Suprapubic skin (tissue), 4 donors: ENCODE results near the gene FAM171A1. TPM values are rescaled to one million over a fixed set of nuclear protein-coding genes. Genes with fewer than 3 reads are reported as not detected.

Source experiments
- DNase-seq, 2 donors: peaks; one replicate each; pipeline ENCODE4 v3.0.0-alpha.2; 2019; ENCODE audit warnings: low spot score in 2 of 2
- H3K27ac ChIP-seq: fragments of 200-600 bp; sonication (generic); one replicate; pipeline ENCODE4 v1.5.1; 2019
- H3K27me3 ChIP-seq: fragments of 200-600 bp; sonication (generic); one replicate; pipeline ENCODE4 v1.5.1; 2019
- H3K36me3 ChIP-seq: fragments of 200-600 bp; sonication (generic); one replicate; pipeline ENCODE4 v1.5.1; 2019
- H3K4me1 ChIP-seq: fragments of 200-600 bp; sonication (generic); one replicate; pipeline ENCODE4 v1.5.1; 2019
- H3K4me3 ChIP-seq: fragments of 200-600 bp; sonication (generic); one replicate; pipeline ENCODE4 v1.5.1; 2019; ENCODE audit warnings: mild to moderate bottlenecking
- H3K9me3 ChIP-seq: fragments of 200-600 bp; sonication (generic); one replicate; pipeline ENCODE4 v1.5.1; 2019
- EP300 ChIP-seq: sonication (generic); formaldehyde crosslinking; IDR thresholded peaks from one replicate; pipeline ENCODE4 v1.6.1; 2017; ENCODE audit warnings: antibody characterized with exemption
- POLR2A ChIP-seq, 2 donors: fragments of 450-650 bp; IDR thresholded peaks; one replicate each; pipeline ENCODE4 v1.6.1; 2017; ENCODE audit warnings: antibody characterized with exemption in 2 of 2, mild to moderate bottlenecking in 2 of 2, moderate library complexity in 2 of 2
- POLR2AphosphoS5 ChIP-seq, 3 donors: sonication (generic); formaldehyde crosslinking; IDR thresholded peaks; one replicate each; pipeline ENCODE4 v1.6.1; 2017; ENCODE audit warnings: antibody characterized with exemption in 3 of 3
- WGBS: methylation state at CpG from one replicate; pipeline ENCODE4 v1.1.5; 2018; 5-methylcytosine and 5-hydroxymethylcytosine counted together
- total RNA-seq, 4 donors: library from RNA; depleted of rRNA; stranded (reverse); fragments of >200 nt; gene quantifications; one replicate each; pipeline ENCODE4 v1.1.0, GENCODE V29; 2016
- TF ChIP-seq, protein P1 (sequence below), 2 donors: fragments of 200-600 bp in 1 of 2; fragments of 450-650 bp in 1 of 2; sonication (generic) in 1 of 2; IDR thresholded peaks; one replicate each; pipeline ENCODE4 v1.5.1; 2016 to 2019; ENCODE audit warnings: antibody characterized with exemption in 2 of 2, mild to moderate bottlenecking in 1 of 2, moderate library complexity in 1 of 2

The FAM171A1 gene
- total RNA-seq, 4 donors from 2014 or later = 2.8 to 7.0 (median 5.9) TPM

DNA sequence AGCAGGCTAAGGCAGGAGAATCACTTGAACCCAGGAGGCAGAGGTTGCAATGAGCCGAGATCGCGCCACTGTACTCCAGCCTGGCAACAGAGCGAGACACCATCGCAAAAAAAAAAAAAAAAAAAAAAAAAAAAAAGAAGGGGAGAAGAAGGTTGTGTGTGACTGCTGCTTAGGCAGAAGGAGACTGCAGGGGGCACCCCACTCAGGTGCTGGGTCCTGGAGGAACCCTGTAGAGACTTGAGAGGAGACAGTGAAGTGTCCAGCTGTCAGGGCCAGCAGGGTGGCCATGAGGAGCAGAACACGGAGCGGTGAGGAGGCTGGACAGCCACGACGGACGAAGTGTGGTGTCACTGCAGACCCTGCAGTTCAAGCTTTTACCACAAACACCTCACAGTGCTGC is 103.6 kb downstream of the FAM171A1 start:
- H3K4me1 ChIP-seq = no peaks in the 10 kb centered on the region
- H3K9me3 ChIP-seq = peaks cover 5% of the 10 kb centered on the region
- no peak overlapping the region for H3K4me3 ChIP-seq
- 86% methylated on average over 10 of the region's 10 CpGs for whole genome bisulfite sequencing
- TF ChIP-seq, protein P1, sequence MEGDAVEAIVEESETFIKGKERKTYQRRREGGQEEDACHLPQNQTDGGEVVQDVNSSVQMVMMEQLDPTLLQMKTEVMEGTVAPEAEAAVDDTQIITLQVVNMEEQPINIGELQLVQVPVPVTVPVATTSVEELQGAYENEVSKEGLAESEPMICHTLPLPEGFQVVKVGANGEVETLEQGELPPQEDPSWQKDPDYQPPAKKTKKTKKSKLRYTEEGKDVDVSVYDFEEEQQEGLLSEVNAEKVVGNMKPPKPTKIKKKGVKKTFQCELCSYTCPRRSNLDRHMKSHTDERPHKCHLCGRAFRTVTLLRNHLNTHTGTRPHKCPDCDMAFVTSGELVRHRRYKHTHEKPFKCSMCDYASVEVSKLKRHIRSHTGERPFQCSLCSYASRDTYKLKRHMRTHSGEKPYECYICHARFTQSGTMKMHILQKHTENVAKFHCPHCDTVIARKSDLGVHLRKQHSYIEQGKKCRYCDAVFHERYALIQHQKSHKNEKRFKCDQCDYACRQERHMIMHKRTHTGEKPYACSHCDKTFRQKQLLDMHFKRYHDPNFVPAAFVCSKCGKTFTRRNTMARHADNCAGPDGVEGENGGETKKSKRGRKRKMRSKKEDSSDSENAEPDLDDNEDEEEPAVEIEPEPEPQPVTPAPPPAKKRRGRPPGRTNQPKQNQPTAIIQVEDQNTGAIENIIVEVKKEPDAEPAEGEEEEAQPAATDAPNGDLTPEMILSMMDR (IDR thresholded peaks at IDR 0.05) = no peak
- TF ChIP-seq POLR2AphosphoS5 (IDR thresholded peaks at IDR 0.05) (no peak), POLR2A (IDR thresholded peaks at IDR 0.05) (no peak), EP300 (no peak)
- no peak for DNase-seq
- H3K36me3 ChIP-seq = no peaks in the 10 kb centered on the region
- no peaks in the 10 kb centered on the region for H3K27me3 ChIP-seq
- H3K27ac ChIP-seq = no peak overlapping the region

DNA sequence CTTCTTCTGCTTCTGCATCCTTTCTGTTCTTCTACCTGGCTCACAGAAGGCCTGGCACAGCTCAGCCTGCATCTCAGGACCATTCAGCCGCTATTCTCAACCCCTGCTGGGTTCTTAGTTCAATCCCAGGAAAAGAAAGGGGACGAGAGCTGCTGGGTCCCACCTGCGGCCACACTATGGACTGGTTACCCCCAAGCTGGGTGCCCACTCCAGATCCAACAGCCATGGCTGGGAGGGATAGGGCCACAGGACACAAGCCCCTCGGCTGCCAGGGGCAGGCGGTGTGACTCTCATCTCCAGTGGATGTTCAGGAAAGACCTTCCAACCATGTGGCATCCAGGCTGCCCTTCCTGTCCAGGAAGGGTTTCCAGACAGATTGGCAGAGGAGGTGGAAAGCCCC is 105.0 kb downstream of the FAM171A1 start:
- no peaks in the 10 kb centered on the region for H3K4me1 ChIP-seq
- no peak overlapping the region for H3K4me3 ChIP-seq
- H3K27ac ChIP-seq = no peak overlapping the region
- DNase-seq = no peak
- H3K36me3 ChIP-seq = no peaks in the 10 kb centered on the region
- H3K9me3 ChIP-seq = peaks cover 5% of the 10 kb centered on the region
- H3K27me3 ChIP-seq = no peaks in the 10 kb centered on the region
- WGBS = 94% methylated on average over 3 of the region's 5 CpGs
- TF ChIP-seq POLR2AphosphoS5 (IDR thresholded peaks at IDR 0.05) (no peak), EP300 (no peak), POLR2A (IDR thresholded peaks at IDR 0.05) (no peak)
- TF ChIP-seq, protein P1 (IDR thresholded peaks at IDR 0.05) = no peak

DNA sequence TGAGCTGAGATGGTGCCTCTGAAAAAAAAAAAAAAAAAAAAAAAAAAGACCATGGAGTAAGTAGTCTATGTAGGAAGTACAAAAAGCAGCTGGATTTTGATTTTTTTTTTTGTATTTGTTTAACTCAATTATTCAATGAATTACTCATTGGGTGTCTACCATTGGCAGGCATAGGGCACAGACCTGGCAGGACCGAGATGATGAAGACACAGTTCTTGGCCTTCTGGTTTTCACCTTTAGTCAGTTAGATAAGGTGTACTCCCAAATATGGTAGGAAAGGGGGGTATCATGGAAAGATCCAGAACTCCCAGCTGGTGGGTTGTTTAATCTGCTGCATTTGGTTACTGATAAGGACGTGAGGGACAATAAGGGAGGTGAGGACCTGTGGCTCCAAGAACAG is 105.5 kb downstream of the FAM171A1 start:
- Histone ChIP-seq H3K36me3 (no peaks in the 10 kb centered on the region), H3K4me1 (no peaks in the 10 kb centered on the region), H3K9me3 (peaks cover 5% of the 10 kb centered on the region), H3K4me3 (no peak overlapping the region), H3K27me3 (no peaks in the 10 kb centered on the region), H3K27ac (no peak overlapping the region)
- TF ChIP-seq POLR2A (IDR thresholded peaks at IDR 0.05) (no peak), POLR2AphosphoS5 (IDR thresholded peaks at IDR 0.05) (no peak), EP300 (no peak)
- TF ChIP-seq, protein P1 (IDR thresholded peaks at IDR 0.05) = no peak
- no peak for DNase-seq
- 83% methylated on average over 2 of the region's 2 CpGs for WGBS

DNA sequence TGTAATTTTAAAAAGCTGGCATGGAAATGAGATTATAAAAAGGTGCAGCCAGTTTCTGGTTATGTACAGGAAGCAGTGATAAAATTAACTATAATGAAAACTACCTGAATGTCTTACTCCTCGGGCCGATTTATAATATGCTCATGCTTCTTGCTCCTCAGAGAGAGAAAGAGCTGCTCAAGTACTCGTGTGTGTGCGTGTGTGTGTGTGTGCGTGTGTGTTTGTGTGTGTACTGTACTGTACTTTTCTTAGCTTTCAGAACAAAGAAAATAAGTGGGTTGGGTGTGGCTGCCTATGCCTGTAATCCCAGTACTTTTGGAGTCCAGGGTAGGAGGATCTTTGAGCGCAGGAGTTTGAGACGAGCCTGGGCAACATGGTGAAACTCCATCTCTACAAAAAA is 106.0 kb downstream of the FAM171A1 start:
- 70% methylated on average over 7 of the region's 7 CpGs for WGBS
- Histone ChIP-seq H3K4me1 (no peaks in the 10 kb centered on the region), H3K27ac (no peak overlapping the region), H3K36me3 (no peaks in the 10 kb centered on the region), H3K27me3 (no peaks in the 10 kb centered on the region), H3K9me3 (peaks cover 4% of the 10 kb centered on the region), H3K4me3 (no peak overlapping the region)
- no peak for DNase-seq
- no peak for TF ChIP-seq POLR2A (IDR thresholded peaks at IDR 0.05)
- TF ChIP-seq, protein P1 (IDR thresholded peaks at IDR 0.05) = no peak
- TF ChIP-seq POLR2AphosphoS5 (IDR thresholded peaks at IDR 0.05) = no peak
- TF ChIP-seq EP300 = no peak

DNA sequence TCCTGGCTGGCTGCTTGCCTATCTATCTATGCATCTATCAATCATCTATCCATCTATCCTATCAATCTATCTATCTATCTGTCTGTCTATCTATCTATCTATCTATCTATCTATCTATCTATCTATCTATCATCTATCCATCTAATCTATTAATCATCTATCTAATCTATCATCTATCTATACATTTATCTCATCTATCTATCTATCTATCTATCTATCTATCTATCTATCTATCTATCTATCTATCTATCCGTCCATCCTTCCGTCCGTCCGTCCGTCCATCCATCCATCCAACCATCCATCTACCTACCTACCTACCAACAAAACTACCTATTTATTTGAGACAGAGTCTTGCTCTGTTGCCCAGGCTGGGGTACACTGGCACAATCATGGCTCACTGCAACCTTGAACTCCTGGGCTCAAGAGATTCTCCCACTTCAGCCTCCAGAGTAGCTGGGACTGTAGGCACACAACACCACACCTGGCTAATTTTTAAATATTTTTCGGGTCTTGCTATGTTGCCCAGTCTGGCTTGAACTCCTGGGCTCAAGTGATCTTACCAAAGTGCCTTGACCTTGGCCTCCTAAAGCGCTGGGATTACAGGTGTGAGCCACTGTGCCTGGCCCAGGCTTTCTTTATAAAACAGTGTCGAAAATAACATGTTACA is 107.3 kb downstream of the FAM171A1 start:
- TF ChIP-seq POLR2A (IDR thresholded peaks at IDR 0.05) (no peak), POLR2AphosphoS5 (IDR thresholded peaks at IDR 0.05) (no peak), EP300 (no peak)
- TF ChIP-seq, protein P1 (IDR thresholded peaks at IDR 0.05) = no peak
- H3K27me3 ChIP-seq = no peaks in the 10 kb centered on the region
- H3K4me3 ChIP-seq = no peak overlapping the region
- no peak for DNase-seq
- no peak overlapping the region for H3K27ac ChIP-seq
- no peaks in the 10 kb centered on the region for H3K9me3 ChIP-seq
- no peaks in the 10 kb centered on the region for H3K4me1 ChIP-seq
- H3K36me3 ChIP-seq = no peaks in the 10 kb centered on the region
- WGBS = 89% methylated on average over 8 of the region's 8 CpGs
